ENCODE measurements around the gene LRRC23. TPM values are rescaled to one million over a fixed set of nuclear protein-coding genes. Genes with fewer than 3 reads are reported as not detected.

The LRRC23 gene
- total RNA-seq, 2 experiments from 2014 or later: 4.6 to 5.3 TPM

DNA sequence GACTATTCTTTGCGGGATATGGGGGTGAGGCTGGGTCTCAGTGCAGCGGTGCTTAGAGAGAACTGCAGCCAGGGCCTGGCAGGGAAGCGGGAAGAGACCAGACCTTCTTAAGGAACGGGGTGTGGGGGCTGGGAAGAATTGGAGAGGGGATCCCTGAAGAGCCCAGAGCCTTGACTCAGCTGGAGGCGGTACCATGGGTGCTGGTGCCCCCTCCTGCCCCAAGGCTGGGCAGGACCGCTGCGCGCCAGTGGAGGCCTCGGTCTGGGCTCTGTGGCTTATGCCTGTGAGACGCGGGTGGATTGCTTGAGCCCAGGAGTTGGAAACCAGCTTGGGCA lies 37.7 kb downstream of the LRRC23 start:
- no peak for ATAC-seq
- no peak for DNase-seq
- Mint-ChIP-seq H3K27me3 (no peaks in the 10 kb centered on the region), H3K36me3 (ENCODE audit: low read depth) (peaks cover 39% of the 10 kb centered on the region), H3K9me3 (no peaks in the 10 kb centered on the region), H3K4me1 (ENCODE audit: low read depth) (peaks cover 46% of the 10 kb centered on the region), H3K27ac (peak overlapping the region; percentile 93), H3K4me3 (peak overlapping the region; percentile 85)
- intact Hi-C loops (cut with micrococcal nuclease): loop anchor here (2.0 to 10.0 kb wide), 2 partner anchors 77 to 163 kb away; partner anchors contain the start of genes C1RL and LPCAT3
- ChIA-PET POLR2A (interaction anchor here (1.3 to 36.0 kb wide), 6 partner anchors 3 to 91 kb away, joined by 4 to 1266 read pairs (median 130); partner anchors contain the start of genes ATN1, C12orf57, CDCA3 and EMG1), CTCF (interaction anchor here (1.0 to 22.8 kb wide), 3 partner anchors 18 to 70 kb away, joined by 3 to 460 read pairs (median 21); no protein-coding TSS in a partner anchor)
- TF ChIP-seq, protein P1, sequence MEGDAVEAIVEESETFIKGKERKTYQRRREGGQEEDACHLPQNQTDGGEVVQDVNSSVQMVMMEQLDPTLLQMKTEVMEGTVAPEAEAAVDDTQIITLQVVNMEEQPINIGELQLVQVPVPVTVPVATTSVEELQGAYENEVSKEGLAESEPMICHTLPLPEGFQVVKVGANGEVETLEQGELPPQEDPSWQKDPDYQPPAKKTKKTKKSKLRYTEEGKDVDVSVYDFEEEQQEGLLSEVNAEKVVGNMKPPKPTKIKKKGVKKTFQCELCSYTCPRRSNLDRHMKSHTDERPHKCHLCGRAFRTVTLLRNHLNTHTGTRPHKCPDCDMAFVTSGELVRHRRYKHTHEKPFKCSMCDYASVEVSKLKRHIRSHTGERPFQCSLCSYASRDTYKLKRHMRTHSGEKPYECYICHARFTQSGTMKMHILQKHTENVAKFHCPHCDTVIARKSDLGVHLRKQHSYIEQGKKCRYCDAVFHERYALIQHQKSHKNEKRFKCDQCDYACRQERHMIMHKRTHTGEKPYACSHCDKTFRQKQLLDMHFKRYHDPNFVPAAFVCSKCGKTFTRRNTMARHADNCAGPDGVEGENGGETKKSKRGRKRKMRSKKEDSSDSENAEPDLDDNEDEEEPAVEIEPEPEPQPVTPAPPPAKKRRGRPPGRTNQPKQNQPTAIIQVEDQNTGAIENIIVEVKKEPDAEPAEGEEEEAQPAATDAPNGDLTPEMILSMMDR (IDR thresholded peaks at IDR 0.05): no peak

DNA sequence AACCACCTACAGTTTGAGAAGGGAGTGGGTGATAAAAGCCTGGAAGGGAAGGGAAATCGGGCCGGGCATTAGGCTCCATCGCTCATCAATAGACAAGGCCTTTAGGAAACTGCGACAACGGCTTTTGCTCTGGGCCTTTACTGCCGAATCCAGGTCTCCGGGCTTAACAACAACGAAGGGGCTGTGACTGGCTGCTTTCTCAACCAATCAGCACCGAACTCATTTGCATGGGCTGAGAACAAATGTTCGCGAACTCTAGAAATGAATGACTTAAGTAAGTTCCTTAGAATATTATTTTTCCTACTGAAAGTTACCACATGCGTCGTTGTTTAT lies 38.7 kb downstream of the LRRC23 start:
- Mint-ChIP-seq H3K36me3 (ENCODE audit: low read depth) (peaks cover 42% of the 10 kb centered on the region), H3K4me1 (ENCODE audit: low read depth) (peaks cover 53% of the 10 kb centered on the region), H3K9me3 (no peaks in the 10 kb centered on the region), H3K27me3 (no peaks in the 10 kb centered on the region), H3K4me3 (peak overlapping the region; percentile 85), H3K27ac (peak overlapping the region; percentile 93)
- TF ChIP-seq, protein P1 (IDR thresholded peaks at IDR 0.05): no peak
- intact Hi-C loops (cut with micrococcal nuclease): loop anchor here (2.0 to 10.0 kb wide), 2 partner anchors 75 to 161 kb away; partner anchors contain the start of genes C1RL and LPCAT3
- DNase-seq (peak; percentile 88), ATAC-seq (peak; percentile 53)
- ChIA-PET POLR2A (interaction anchor here (0.7 to 36.0 kb wide), 45 partner anchors 4 to 516 kb away, joined by 3 to 1266 read pairs (median 6); partner anchors contain the start of genes ATN1, C12orf57, C1R and C1RL), CTCF (interaction anchor here (0.7 to 22.8 kb wide), 10 partner anchors 15 to 169 kb away, joined by 3 to 460 read pairs (median 19); partner anchors contain the start of genes ATN1, C1RL, ENO2 and LPCAT3)

DNA sequence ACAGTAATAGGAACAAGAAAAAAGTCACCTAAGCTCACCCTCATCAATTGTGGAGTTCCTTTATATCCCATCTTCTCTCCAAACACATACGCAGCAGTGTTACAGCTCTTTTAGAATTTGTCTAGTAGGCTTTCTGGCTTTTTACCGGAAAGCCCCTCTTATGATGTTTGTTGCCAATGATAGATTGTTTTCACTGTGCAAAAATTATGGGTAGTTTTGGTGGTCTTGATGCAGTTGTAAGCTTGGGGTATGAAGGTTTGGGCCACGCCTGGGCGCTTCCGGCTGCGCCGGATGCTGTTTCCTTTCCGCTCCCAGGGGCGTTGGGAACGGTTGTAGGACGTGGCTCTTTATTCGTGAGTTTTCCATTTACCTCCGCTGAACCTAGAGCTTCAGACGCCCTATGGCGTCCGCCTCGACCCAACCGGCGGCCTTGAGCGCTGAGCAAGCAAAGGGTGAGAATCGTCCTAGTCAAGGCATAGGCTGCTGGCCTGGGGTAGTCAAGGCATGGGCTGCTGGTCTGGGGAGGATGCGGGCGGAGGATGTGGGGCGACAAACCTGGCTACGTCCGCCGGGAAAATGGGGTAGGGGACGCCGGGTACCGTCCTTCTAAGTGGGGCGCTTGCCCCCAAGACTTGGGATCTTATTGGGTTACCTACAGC lies 39.2 kb downstream of the LRRC23 start, which contains the start of the genes C12orf57 and RNU7-1:
C12orf57 (plus strand) TSS at position 301 of the 659 bp plus-strand sequence; CDS start at position 401, 100 bp downstream.
RNU7-1 (plus strand) TSS at position 95 of the 659 bp plus-strand sequence.
- H3K27ac Mint-ChIP-seq: peak within 1 kb of the TSS; percentile 93
- no peaks in the 10 kb centered on the region for H3K9me3 Mint-ChIP-seq
- POLR2A ChIA-PET: interaction anchor here (0.7 to 36.0 kb wide), 46 partner anchors 5 to 517 kb away, joined by 3 to 1266 read pairs (median 6); partner anchors contain the start of genes ATN1, C12orf57, C1R and C1RL
- H3K36me3 Mint-ChIP-seq (ENCODE audit: low read depth): peaks cover 42% of the 10 kb centered on the region
- CTCF ChIA-PET: interaction anchor here (0.6 to 22.8 kb wide), 17 partner anchors 15 to 249 kb away, joined by 3 to 460 read pairs (median 4); partner anchors contain the start of genes ATN1, C1RL, ENO2 and LPCAT3
- DNase-seq: peak; percentile 93
- peak within 1 kb of the TSS; percentile 85 for H3K4me3 Mint-ChIP-seq
- H3K4me1 Mint-ChIP-seq (ENCODE audit: low read depth): peaks cover 54% of the 10 kb centered on the region
- H3K27me3 Mint-ChIP-seq: no peaks in the 10 kb centered on the region
- TF ChIP-seq, protein P1 (IDR thresholded peaks at IDR 0.05): no peak
- intact Hi-C loops (cut with micrococcal nuclease): loop anchor here (2.0 to 10.0 kb wide), 3 partner anchors 17 to 161 kb away; partner anchors contain the start of genes C1RL and LPCAT3
- ATAC-seq: peak; percentile 65

DNA sequence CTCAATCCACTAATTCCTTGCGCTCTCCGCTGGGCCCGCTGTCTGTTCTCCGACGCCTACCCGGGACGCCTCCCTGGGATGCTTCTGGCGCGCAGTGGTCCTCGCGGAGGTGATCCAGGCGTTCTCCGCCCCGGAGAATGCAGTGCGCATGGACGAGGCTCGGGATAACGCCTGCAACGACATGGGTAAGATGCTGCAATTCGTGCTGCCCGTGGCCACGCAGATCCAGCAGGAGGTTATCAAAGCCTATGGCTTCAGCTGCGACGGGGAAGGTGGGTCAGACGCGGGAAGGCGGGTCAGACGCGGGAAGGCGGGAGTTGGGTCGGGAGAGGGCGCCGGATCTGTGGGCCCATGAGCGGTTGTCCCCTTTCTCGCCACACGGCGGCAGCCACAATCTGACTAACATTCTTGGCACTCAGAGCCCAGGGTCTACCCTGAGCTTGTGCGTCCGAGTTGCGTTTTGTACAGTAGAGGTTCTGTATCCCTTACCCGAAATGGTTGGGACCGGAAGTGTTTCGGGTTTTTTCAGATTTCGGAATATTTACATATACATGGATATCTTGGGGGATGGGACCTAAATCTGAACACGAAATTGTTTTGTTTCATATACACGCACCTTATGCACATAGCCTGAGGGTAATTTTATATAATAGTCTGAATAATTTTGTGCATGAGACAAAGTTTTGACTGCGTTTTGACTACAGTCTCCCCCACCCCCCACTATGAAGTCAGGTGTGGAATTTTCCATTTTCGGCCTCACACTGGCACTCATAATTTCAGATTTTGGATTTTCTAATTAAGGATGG lies 40.0 kb downstream of the LRRC23 start:
- TF ChIP-seq, protein P1 (IDR thresholded peaks at IDR 0.05): peak; percentile 88
- CTCF ChIA-PET: interaction anchor here (0.6 to 22.8 kb wide), 19 partner anchors 10 to 255 kb away, joined by 3 to 460 read pairs (median 4); partner anchors contain the start of genes C1RL, ENO2, LPCAT3 and SPSB2

More for the DNA sequence above, 40.0 kb downstream of the LRRC23 start:
- Mint-ChIP-seq H3K27ac (peak overlapping the region; percentile 93), H3K36me3 (ENCODE audit: low read depth) (peaks cover 37% of the 10 kb centered on the region), H3K4me1 (ENCODE audit: low read depth) (peaks cover 57% of the 10 kb centered on the region), H3K4me3 (peak overlapping the region; percentile 85), H3K27me3 (no peaks in the 10 kb centered on the region), H3K9me3 (no peaks in the 10 kb centered on the region)
- DNase-seq (peak; percentile 94), ATAC-seq (peak; percentile 46)
- intact Hi-C loops (cut with micrococcal nuclease): loop anchor here (2.0 to 10.0 kb wide), 2 partner anchors 16 to 160 kb away; partner anchors contain the start of gene C1RL
- POLR2A ChIA-PET: interaction anchor here (0.9 to 36.0 kb wide), 40 partner anchors 6 to 518 kb away, joined by 3 to 1266 read pairs (median 7); partner anchors contain the start of genes ATN1, C12orf57, C1R and C1RL

Measured in activated CD8-positive, alpha-beta T cell treated with anti-CD3 and anti-CD28 coated beads for 36 hours (primary cell).